Spleen (tissue), 11 donors: Measurements from ENCODE around the gene FRMPD1. TPM values are rescaled to one million over a fixed set of nuclear protein-coding genes. Genes with fewer than 3 reads are reported as not detected.

Source experiments
- DNase-seq: peaks from one replicate; pipeline ENCODE4 v3.0.0-alpha.2; 2020
- H3K27ac ChIP-seq, 8 donors: fragments of 200-600 bp; sonication (generic) in 7 of 8; 1 replicate in 4 of 8; 2 replicates in 4 of 8; pipeline versions ENCODE4 v1.5.0 to v1.8.0; 2016 to 2021; ENCODE audit warnings: inconsistent platforms in 4 of 8, mild to moderate bottlenecking in 4 of 8, moderate library complexity in 1 of 8
- H3K27me3 ChIP-seq, 7 donors: fragments of 200-600 bp; sonication (generic) in 6 of 7; replicated peaks in 1 of 7; 1 replicate in 4 of 7; 2 replicates in 3 of 7; pipeline versions ENCODE4 v1.5.0 to v1.8.0; 2016 to 2021; ENCODE audit warnings: inconsistent platforms in 3 of 7, mild to moderate bottlenecking in 1 of 7
- H3K36me3 ChIP-seq, 6 donors: fragments of 200-600 bp; sonication (generic) in 5 of 6; 1 replicate in 4 of 6; 2 replicates in 2 of 6; pipeline versions ENCODE4 v1.5.0 to v1.8.0; 2016 to 2021; ENCODE audit warnings: inconsistent platforms in 2 of 6
- H3K4me1 ChIP-seq, 6 donors: fragments of 200-600 bp; sonication (generic) in 5 of 6; 1 replicate in 3 of 6; 2 replicates in 3 of 6; pipeline versions ENCODE4 v1.5.0 to v1.8.0; 2016 to 2021; ENCODE audit warnings: inconsistent platforms in 3 of 6
- H3K4me3 ChIP-seq, 8 donors: fragments of 200-600 bp; sonication (generic) in 7 of 8; 1 replicate in 4 of 8; 2 replicates in 4 of 8; pipeline versions ENCODE4 v1.5.0 to v1.8.0; 2016 to 2021; ENCODE audit warnings: inconsistent platforms in 4 of 8, mild to moderate bottlenecking in 4 of 8, moderate library complexity in 2 of 8
- H3K9me3 ChIP-seq, 8 donors: fragments of 200-600 bp; sonication (generic) in 7 of 8; 1 replicate in 4 of 8; 2 replicates in 4 of 8; pipeline versions ENCODE4 v1.5.0 to v1.8.0; 2016 to 2021; ENCODE audit warnings: inconsistent platforms in 4 of 8
- CTCF ChIP-seq, 11 experiments: fragments of 200-600 bp in 7 of 11; fragments of 450-650 bp in 4 of 11; sonication (generic) in 4 of 11; IDR thresholded peaks in 8 of 11; conservative IDR thresholded peaks in 3 of 11; 1 replicate in 7 of 11; 2 replicates in 4 of 11; pipeline versions ENCODE4 v1.4.0 to v1.8.0; 2016 to 2021; ENCODE audit warnings: antibody characterized with exemption in 11 of 11, inconsistent platforms in 4 of 11, mild to moderate bottlenecking in 1 of 11
- POLR2A ChIP-seq, 3 donors: fragments of 450-650 bp; IDR thresholded peaks; one replicate each; pipeline ENCODE4 v1.5.1; 2017; ENCODE audit warnings: antibody characterized with exemption in 3 of 3, mild to moderate bottlenecking in 1 of 3
- POLR2AphosphoS5 ChIP-seq, 3 donors: sonication (generic); formaldehyde crosslinking; IDR thresholded peaks; one replicate each; pipeline ENCODE4 v1.5.1; 2017; ENCODE audit warnings: antibody characterized with exemption in 3 of 3
- WGBS, 5 donors: extraction: QIAGEN DNeasy Blood & Tissue Kit in 3 of 5; methylation state at CpG; one replicate each; pipeline versions ENCODE4 v1.1.5 to v1.1.7; 2013 to 2018; 5-methylcytosine and 5-hydroxymethylcytosine counted together
- intact Hi-C: fragments of 100-400 bp; cut with DNase I; formaldehyde crosslinking; loops from one replicate; pipeline ENCODE4 v1.15.0; 2023; ENCODE audit warnings: low total_unique reads
- polyA plus RNA-seq, 3 donors: library from polyadenylated mRNA; stranded (reverse); fragments of 200-250 nt; gene quantifications; one replicate each; pipeline ENCODE4 v1.2.1, GENCODE V29; 2013
- total RNA-seq, 7 donors: library from RNA; depleted of rRNA in 3 of 7; stranded (reverse); fragments of >200 nt in 3 of 7; fragmentation: NEBNext Ultra II Directional in 4 of 7; extraction: Animal tissue kit (Norgen Biotek cat#: 25700) in 4 of 7; gene quantifications; one replicate each; pipeline versions ENCODE4 v1.1.0 to v1.2.1, GENCODE V29; 2016 to 2021
- donor health status: healthy with polysubstance abuse.
- donor health status: DM: no; HTN: no; CAD: no; lungs with moderate emphysema.
- donor health status: DM: no; HTN: no; CAD: no.
- donor health status: Bipolar disorder and iron deficiency.
- donor health status: healthy.
- donor health status: DM: no; HTN: no; CAD: no.
- donor health status: DM: yes; HTN: yes; CAD: no.

FRMPD1 gene
- total and polyA plus RNA-seq, 10 donors = 0.09 to 0.47 (median 0.20) TPM; not detected in 3

- intact Hi-C loops = no loop called here
- Histone ChIP-seq H3K36me3 (no peaks in the 10 kb centered on the region), H3K9me3 (no peaks in the 10 kb centered on the region), H3K4me1 (no peaks in the 10 kb centered on the region), H3K27ac (no peak overlapping the region), H3K27me3 (peaks cover 0 to 5% (median 0%) of the 10 kb centered on the region in 7 donors), H3K4me3 (no peak overlapping the region)
- 85 to 92% (median 87%) methylated on average over 12 of the region's 12 CpGs for WGBS, 5 donors
- no peak for TF ChIP-seq CTCF (IDR thresholded peaks at IDR 0.05 in 8 of 11, conservative IDR thresholded peaks at IDR 0.05 in 3 of 11)
- no peak for TF ChIP-seq POLR2AphosphoS5 (IDR thresholded peaks at IDR 0.05)
- no peak for TF ChIP-seq POLR2A (IDR thresholded peaks at IDR 0.05)
- DNase-seq = no peak
Observed at GRCh38 chr9:37625758-37626147, 25.0 kb upstream of the FRMPD1 start.

- Histone ChIP-seq H3K36me3 (no peaks in the 10 kb centered on the region), H3K9me3 (no peaks in the 10 kb centered on the region), H3K27me3 (no peaks in the 10 kb centered on the region), H3K4me1 (no peaks in the 10 kb centered on the region), H3K27ac (no peak overlapping the region), H3K4me3 (no peak overlapping the region)
- 64 to 75% (median 70%) methylated on average over 5 of the region's 5 CpGs for WGBS, 5 donors
- DNase-seq = no peak
- no peak for TF ChIP-seq POLR2AphosphoS5 (IDR thresholded peaks at IDR 0.05)
- TF ChIP-seq CTCF (IDR thresholded peaks at IDR 0.05 in 8 of 11, conservative IDR thresholded peaks at IDR 0.05 in 3 of 11) = no peak
- TF ChIP-seq POLR2A (IDR thresholded peaks at IDR 0.05) = no peak
- intact Hi-C loops = no loop called here
Observed at GRCh38 chr9:37626708-37627292, 24.0 kb upstream of the FRMPD1 start.

GRCh38 chr9:37632479-37632878 lies 18.3 kb upstream of the FRMPD1 start:
- Histone ChIP-seq H3K36me3 (no peaks in the 10 kb centered on the region), H3K4me3 (no peak overlapping the region), H3K27me3 (peaks cover 0 to 15% (median 0%) of the 10 kb centered on the region in 7 donors), H3K9me3 (no peaks in the 10 kb centered on the region), H3K27ac (no peak overlapping the region), H3K4me1 (no peaks in the 10 kb centered on the region)
- no peak for DNase-seq
- WGBS, 5 donors = 71 to 92% (median 88%) methylated on average over 4 of the region's 4 CpGs
- TF ChIP-seq POLR2AphosphoS5 (IDR thresholded peaks at IDR 0.05) (no peak), CTCF (IDR thresholded peaks at IDR 0.05 in 8 of 11, conservative IDR thresholded peaks at IDR 0.05 in 3 of 11) (no peak), POLR2A (IDR thresholded peaks at IDR 0.05) (no peak)
- intact Hi-C loops = no loop called here

GRCh38 chr9:37635808-37636207 lies 14.9 kb upstream of the FRMPD1 start:
- intact Hi-C loops = no loop called here
- H3K9me3 ChIP-seq = no peaks in the 10 kb centered on the region
- no peak for DNase-seq
- no peak overlapping the region for H3K27ac ChIP-seq
- no peaks in the 10 kb centered on the region for H3K36me3 ChIP-seq
- 80 to 86% (median 85%) methylated on average over 7 to 16 of the region's 16 CpGs for WGBS, 5 donors
- peaks cover 0 to 15% (median 0%) of the 10 kb centered on the region in 7 donors for H3K27me3 ChIP-seq
- no peak for TF ChIP-seq POLR2AphosphoS5 (IDR thresholded peaks at IDR 0.05)
- no peak for TF ChIP-seq CTCF (IDR thresholded peaks at IDR 0.05 in 8 of 11, conservative IDR thresholded peaks at IDR 0.05 in 3 of 11)
- TF ChIP-seq POLR2A (IDR thresholded peaks at IDR 0.05) = no peak
- no peak overlapping the region for H3K4me3 ChIP-seq
- no peaks in the 10 kb centered on the region for H3K4me1 ChIP-seq
